ENCODE results near the gene TMEM108.

GRCh38 chr3:133362539-133362938, 324.3 kb downstream of the TMEM108 start:
- TF ChIP-seq CTCF (conservative IDR thresholded peaks at IDR 0.05 in 1 of 2, IDR thresholded peaks at IDR 0.05 in 1 of 2; ENCODE audit: low read depth in 1 of 2, low read length in 2 of 2) (no peak), EZH2 (IDR thresholded peaks at IDR 0.05; ENCODE audit: low read length, missing control alignments) (no peak)
